ENCODE results near the gene SPATA13.

DNA sequence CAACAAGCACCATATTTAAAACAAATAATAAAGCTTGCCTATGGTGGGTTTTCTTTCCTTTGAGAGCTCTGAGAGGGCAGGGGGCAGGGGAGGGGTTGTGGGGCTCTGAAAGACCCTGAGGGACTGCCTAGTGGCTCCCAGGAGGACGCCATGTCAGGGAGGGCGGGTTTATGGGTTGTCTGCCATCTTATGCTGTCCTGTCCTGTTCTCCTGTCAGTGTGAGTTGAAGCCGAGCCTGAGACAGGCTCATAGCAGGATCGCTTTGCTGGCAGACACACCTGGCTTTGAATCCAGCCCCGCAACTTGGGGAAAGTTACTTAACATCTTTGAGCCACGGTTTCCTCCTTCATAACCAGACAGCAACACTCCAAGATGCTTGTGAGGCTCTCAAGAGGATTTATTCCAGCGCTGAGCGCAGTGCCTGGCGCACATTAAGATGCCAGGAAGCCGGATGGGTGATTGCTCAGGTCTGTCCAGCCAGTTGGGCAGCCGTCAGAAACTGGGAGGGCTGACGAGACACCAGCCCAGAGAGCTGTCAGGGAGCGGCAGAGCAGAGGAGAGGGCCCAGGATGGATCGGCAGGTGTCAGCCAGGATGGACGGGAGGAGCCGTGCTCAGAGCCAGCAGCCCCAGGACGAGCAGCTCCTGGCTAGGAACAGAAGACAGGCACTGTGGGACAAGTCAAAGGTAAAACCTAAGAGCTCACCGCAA is 112.1 kb downstream of the SPATA13 start:
- TF ChIP-seq, protein P1, sequence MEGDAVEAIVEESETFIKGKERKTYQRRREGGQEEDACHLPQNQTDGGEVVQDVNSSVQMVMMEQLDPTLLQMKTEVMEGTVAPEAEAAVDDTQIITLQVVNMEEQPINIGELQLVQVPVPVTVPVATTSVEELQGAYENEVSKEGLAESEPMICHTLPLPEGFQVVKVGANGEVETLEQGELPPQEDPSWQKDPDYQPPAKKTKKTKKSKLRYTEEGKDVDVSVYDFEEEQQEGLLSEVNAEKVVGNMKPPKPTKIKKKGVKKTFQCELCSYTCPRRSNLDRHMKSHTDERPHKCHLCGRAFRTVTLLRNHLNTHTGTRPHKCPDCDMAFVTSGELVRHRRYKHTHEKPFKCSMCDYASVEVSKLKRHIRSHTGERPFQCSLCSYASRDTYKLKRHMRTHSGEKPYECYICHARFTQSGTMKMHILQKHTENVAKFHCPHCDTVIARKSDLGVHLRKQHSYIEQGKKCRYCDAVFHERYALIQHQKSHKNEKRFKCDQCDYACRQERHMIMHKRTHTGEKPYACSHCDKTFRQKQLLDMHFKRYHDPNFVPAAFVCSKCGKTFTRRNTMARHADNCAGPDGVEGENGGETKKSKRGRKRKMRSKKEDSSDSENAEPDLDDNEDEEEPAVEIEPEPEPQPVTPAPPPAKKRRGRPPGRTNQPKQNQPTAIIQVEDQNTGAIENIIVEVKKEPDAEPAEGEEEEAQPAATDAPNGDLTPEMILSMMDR (tag by site-specific recombination; IDR thresholded peaks at IDR 0.05) = no peak
- no peak for TF ChIP-seq YY1 (tag by site-specific recombination; IDR thresholded peaks at IDR 0.05)
- TF ChIP-seq, protein P2, sequence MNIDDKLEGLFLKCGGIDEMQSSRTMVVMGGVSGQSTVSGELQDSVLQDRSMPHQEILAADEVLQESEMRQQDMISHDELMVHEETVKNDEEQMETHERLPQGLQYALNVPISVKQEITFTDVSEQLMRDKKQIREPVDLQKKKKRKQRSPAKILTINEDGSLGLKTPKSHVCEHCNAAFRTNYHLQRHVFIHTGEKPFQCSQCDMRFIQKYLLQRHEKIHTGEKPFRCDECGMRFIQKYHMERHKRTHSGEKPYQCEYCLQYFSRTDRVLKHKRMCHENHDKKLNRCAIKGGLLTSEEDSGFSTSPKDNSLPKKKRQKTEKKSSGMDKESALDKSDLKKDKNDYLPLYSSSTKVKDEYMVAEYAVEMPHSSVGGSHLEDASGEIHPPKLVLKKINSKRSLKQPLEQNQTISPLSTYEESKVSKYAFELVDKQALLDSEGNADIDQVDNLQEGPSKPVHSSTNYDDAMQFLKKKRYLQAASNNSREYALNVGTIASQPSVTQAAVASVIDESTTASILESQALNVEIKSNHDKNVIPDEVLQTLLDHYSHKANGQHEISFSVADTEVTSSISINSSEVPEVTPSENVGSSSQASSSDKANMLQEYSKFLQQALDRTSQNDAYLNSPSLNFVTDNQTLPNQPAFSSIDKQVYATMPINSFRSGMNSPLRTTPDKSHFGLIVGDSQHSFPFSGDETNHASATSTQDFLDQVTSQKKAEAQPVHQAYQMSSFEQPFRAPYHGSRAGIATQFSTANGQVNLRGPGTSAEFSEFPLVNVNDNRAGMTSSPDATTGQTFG (tag by site-specific recombination; IDR thresholded peaks at IDR 0.05; ENCODE audit: borderline replicate concordance) = no peak
- TF ChIP-seq ZBTB48 (tag by site-specific recombination; IDR thresholded peaks at IDR 0.05) = no peak
- TF ChIP-seq PATZ1 (tag by site-specific recombination; IDR thresholded peaks at IDR 0.05) = no peak

Data from HEK293 (cell line).